ENCODE measurements around the gene FOXE3. TPM values are rescaled to one million over a fixed set of nuclear protein-coding genes. Genes with fewer than 3 reads are reported as not detected.
A peak's percentile ranks its signal among the peaks of the same experiment; 100 is the strongest.

The FOXE3 gene
- total RNA-seq, 2 donors from 2014 or later: not detected

DNA sequence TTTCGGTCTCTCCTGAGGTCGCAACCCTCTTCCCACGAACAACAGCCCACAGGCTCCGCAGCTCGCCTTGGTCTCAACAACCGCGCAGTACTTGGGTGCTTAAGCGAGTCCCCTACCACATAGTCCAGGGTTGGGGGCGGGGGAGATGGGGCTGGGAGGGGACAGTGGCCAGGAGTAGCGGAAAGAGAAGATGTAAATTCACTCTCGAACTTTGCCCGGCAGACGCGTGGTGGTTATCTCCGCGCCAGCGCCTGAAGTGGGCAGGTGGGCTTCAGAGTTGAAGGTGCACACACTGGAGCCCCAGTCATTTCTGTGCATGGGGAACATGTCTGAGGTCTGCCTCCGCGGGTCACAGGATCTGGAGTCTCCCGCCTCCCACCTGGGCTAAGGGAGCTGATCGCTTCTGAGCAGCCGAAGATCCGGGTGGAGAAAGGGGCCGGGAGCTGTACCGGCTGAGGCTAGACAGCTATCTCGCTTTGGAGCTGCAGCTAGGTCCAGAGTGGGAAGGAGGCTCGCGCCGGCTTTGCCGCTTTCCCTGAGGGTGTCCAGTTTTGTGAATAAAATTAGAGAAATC lies 17.5 kb downstream of the FOXE3 start:
- no peaks in the 10 kb centered on the region for H3K36me3 ChIP-seq
- H3K27me3 ChIP-seq: peaks cover 14 to 52% of the 10 kb centered on the region in 2 donors
- no peak for DNase-seq (ENCODE audit: low spot score)
- H3K4me1 ChIP-seq: peaks cover 0 to 48% of the 10 kb centered on the region in 2 donors
- no peaks in the 10 kb centered on the region for H3K9me3 ChIP-seq
- H3K4me3 ChIP-seq: peak overlapping the region in 1 of 2 donors; percentile 31
- no peak overlapping the region for H3K27ac ChIP-seq
- TF ChIP-seq, protein P1, sequence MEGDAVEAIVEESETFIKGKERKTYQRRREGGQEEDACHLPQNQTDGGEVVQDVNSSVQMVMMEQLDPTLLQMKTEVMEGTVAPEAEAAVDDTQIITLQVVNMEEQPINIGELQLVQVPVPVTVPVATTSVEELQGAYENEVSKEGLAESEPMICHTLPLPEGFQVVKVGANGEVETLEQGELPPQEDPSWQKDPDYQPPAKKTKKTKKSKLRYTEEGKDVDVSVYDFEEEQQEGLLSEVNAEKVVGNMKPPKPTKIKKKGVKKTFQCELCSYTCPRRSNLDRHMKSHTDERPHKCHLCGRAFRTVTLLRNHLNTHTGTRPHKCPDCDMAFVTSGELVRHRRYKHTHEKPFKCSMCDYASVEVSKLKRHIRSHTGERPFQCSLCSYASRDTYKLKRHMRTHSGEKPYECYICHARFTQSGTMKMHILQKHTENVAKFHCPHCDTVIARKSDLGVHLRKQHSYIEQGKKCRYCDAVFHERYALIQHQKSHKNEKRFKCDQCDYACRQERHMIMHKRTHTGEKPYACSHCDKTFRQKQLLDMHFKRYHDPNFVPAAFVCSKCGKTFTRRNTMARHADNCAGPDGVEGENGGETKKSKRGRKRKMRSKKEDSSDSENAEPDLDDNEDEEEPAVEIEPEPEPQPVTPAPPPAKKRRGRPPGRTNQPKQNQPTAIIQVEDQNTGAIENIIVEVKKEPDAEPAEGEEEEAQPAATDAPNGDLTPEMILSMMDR (IDR thresholded peaks at IDR 0.05): no peak

DNA sequence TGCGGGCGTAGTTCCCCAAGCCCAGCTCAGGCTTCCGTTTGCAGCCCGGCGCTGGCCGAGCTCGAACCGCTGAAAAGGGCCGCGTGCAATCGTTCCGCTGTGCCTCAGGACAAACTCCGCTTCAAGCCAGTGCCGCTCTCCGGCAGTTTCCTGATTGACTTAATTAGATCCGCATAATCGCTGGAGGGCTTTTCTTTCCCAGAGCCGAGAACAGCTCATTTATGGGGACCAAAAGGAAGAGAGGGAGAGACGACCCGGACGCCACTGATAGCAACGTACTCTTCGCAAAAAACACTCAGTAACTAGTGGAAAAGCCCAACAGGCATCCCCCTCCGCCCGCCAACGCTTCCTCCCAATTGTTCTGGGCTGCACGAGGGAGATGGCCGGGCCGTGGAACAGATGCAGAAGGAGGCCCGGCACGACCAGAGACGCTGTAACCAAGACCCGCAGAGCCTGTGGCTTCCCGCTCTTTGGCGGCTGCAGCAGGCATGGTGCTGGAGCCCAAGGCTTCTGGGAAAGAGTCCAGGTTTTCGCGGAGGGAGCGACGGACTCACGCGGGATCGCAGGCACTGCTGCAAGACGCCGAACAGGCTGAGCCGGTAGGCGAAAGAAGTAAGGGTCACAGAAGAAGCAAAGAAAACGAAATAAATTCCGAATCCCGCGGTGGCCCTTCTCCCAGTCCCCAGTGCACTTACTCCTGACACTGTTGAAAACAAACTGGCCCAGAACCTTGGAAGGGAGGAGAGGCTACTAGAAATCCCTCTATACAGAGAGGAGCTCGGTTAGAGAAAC lies 18.2 kb downstream of the FOXE3 start:
- TF ChIP-seq, protein P1 (IDR thresholded peaks at IDR 0.05): no peak
- DNase-seq (ENCODE audit: low spot score): peak; percentile 64
- Histone ChIP-seq H3K27ac (no peak overlapping the region), H3K9me3 (no peaks in the 10 kb centered on the region), H3K4me3 (peak overlapping the region in 1 of 2 donors; percentile 31), H3K36me3 (no peaks in the 10 kb centered on the region), H3K27me3 (peaks cover 14 to 58% of the 10 kb centered on the region in 2 donors), H3K4me1 (peaks cover 0 to 50% of the 10 kb centered on the region in 2 donors)

- peaks cover 14 to 63% of the 10 kb centered on the region in 2 donors for H3K27me3 ChIP-seq
- peaks cover 0 to 50% of the 10 kb centered on the region in 2 donors for H3K4me1 ChIP-seq
- H3K4me3 ChIP-seq: no peak overlapping the region
- no peak for DNase-seq (ENCODE audit: low spot score)
- H3K27ac ChIP-seq: no peak overlapping the region
- no peaks in the 10 kb centered on the region for H3K9me3 ChIP-seq
- TF ChIP-seq, protein P1 (IDR thresholded peaks at IDR 0.05): no peak
- H3K36me3 ChIP-seq: no peaks in the 10 kb centered on the region
Observed at GRCh38 chr1:47435506-47436303, 19.6 kb downstream of the FOXE3 start.

DNA sequence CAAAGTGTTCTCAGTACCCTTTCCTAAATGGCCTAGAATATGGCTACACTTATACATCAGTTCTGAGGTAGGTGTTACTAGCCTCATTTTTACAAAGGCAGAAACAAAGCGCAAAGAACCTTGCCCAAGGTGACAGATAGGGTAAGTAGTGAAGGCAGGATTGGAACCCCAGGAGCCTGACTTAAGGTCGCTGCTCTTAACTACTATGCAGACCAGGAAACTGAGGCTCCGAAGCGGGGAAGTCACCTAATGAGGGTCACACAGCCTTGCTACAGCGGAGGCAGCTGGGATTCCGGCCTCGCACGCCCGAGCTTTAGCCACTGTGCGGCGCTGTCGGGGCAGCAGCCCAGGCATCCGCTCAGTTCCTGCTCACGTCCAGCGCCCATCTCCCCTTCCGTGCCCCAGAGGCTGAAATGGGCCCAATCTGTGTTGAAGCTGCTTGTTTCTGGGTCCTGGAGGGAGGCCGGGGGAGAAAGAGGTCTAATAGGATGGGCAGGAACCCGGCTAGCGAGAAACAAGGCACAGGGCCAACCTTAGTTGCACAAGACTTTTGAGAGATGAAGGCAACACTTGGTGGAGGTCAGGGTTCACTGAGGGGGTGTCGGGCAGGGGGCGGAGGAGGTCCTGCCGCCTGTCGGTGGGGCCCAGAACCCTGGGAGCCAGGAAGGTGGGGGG lies 20.4 kb downstream of the FOXE3 start:
- TF ChIP-seq, protein P1 (IDR thresholded peaks at IDR 0.05): peak; percentile 52 to 86
- Histone ChIP-seq H3K27ac (peak overlapping the region; percentile 64 to 75), H3K4me1 (peaks cover 0 to 50% of the 10 kb centered on the region in 2 donors), H3K9me3 (no peaks in the 10 kb centered on the region), H3K36me3 (no peaks in the 10 kb centered on the region), H3K4me3 (peak overlapping the region; percentile 62 to 68), H3K27me3 (peaks cover 11 to 57% of the 10 kb centered on the region in 2 donors)
- peak; percentile 73 for DNase-seq (ENCODE audit: low spot score)

GRCh38 chr1:47436979-47437446 lies 20.9 kb downstream of the FOXE3 start:
- no peak for DNase-seq (ENCODE audit: low spot score)
- H3K4me1 ChIP-seq: peaks cover 0 to 46% of the 10 kb centered on the region in 2 donors
- H3K4me3 ChIP-seq: peak overlapping the region; percentile 62 to 68
- H3K27ac ChIP-seq: peak overlapping the region; percentile 64 to 75
- no peaks in the 10 kb centered on the region for H3K36me3 ChIP-seq
- no peaks in the 10 kb centered on the region for H3K9me3 ChIP-seq
- TF ChIP-seq, protein P1 (IDR thresholded peaks at IDR 0.05): no peak
- peaks cover 11 to 53% of the 10 kb centered on the region in 2 donors for H3K27me3 ChIP-seq
